Heart right ventricle (tissue), 16 donors: ENCODE measurements around the gene WDFY1. TPM values are rescaled to one million over a fixed set of nuclear protein-coding genes. Genes with fewer than 3 reads are reported as not detected.

Source experiments
- ATAC-seq, 8 donors: fragments of 200-7000 bp; cut with Tn5 transposase; one replicate each; pipeline ENCODE4 v1.9.1; 2020; ENCODE audit warnings: mild to moderate bottlenecking in 8 of 8, moderate library complexity in 8 of 8, moderate number of reproducible peaks in 1 of 8
- DNase-seq, 2 donors: peaks; one replicate each; pipeline ENCODE4 v3.0.0-alpha.2; 2020
- H3K27ac ChIP-seq, 10 donors: fragments of 200-600 bp; sonication (generic) in 2 of 10; one replicate each; pipeline versions ENCODE4 v1.5.0 to v1.8.0; 2020 to 2022; ENCODE audit warnings: mild to moderate bottlenecking in 3 of 10
- H3K27me3 ChIP-seq, 7 donors: fragments of 200-600 bp; one replicate each; pipeline ENCODE4 v1.8.0; 2021 to 2022; ENCODE audit warnings: mild to moderate bottlenecking in 2 of 7
- H3K36me3 ChIP-seq, 9 donors: fragments of 200-600 bp; sonication (generic) in 1 of 9; one replicate each; pipeline versions ENCODE4 v1.5.0 to v1.8.0; 2020 to 2022; ENCODE audit warnings: mild to moderate bottlenecking in 2 of 9
- H3K4me1 ChIP-seq, 9 donors: fragments of 200-600 bp; sonication (generic) in 1 of 9; one replicate each; pipeline versions ENCODE4 v1.5.0 to v1.8.0; 2020 to 2022; ENCODE audit warnings: mild to moderate bottlenecking in 4 of 9
- H3K4me3 ChIP-seq, 10 donors: fragments of 200-600 bp; sonication (generic) in 2 of 10; one replicate each; pipeline versions ENCODE4 v1.5.0 to v1.8.0; 2020 to 2022; ENCODE audit warnings: mild to moderate bottlenecking in 7 of 10, moderate library complexity in 2 of 10
- H3K9me3 ChIP-seq, 11 donors: fragments of 200-600 bp in 10 of 11; sonication (generic) in 2 of 11; one replicate each; pipeline versions ENCODE4 v1.5.0 to v1.8.0; 2013 to 2022; ENCODE audit warnings: mild to moderate bottlenecking in 2 of 11, control low read depth in 1 of 11, moderate library complexity in 1 of 11
- WGBS, 2 donors: extraction: QIAGEN DNeasy Blood & Tissue Kit; methylation state at CpG; one replicate each; pipeline ENCODE4 v1.1.7; 2013; ENCODE audit warnings: inconsistent platforms in 1 of 2; 5-methylcytosine and 5-hydroxymethylcytosine counted together
- intact Hi-C, 10 donors: fragments of 100-400 bp; cut with DNase I; formaldehyde crosslinking; loops; one replicate each; pipeline versions ENCODE4 v1.11.1 to v1.14.2; 2022
- polyA plus RNA-seq, 2 donors: library from polyadenylated mRNA; stranded (reverse); fragments of 200-250 nt; gene quantifications; one replicate each; pipeline ENCODE4 v1.2.3, GENCODE V29; 2013
- total RNA-seq, 10 donors: library from RNA; stranded (reverse); fragmentation: NEBNext Ultra II Directional in 3 of 10; extraction: Animal tissue kit (Norgen Biotek cat#: 25700) in 3 of 10; gene quantifications; one replicate each; pipeline versions ENCODE4 v1.2.1 to v1.2.4, GENCODE V29; 2021 to 2023
- TF ChIP-seq, protein P1 (sequence below), 9 donors: fragments of 200-600 bp; sonication (generic) in 2 of 9; IDR thresholded peaks; one replicate each; pipeline versions ENCODE4 v1.5.0 to v1.8.0; 2021 to 2022; ENCODE audit warnings: antibody characterized with exemption in 9 of 9, mild to moderate bottlenecking in 5 of 9, moderate library complexity in 1 of 9
- donor health status: Arrhythmogenic right ventricular cardiomyopathy.
- donor health status: ischemic (EF 13 %, LVEDD 7.1; RV severe dilation, severe dysfunction).
- donor health status: healthy with polysubstance abuse.
- donor health status: DM: no; HTN: yes; CAD: no.
- donor health status: DM: no; HTN: no; CAD: no.
- donor health status: ischemic (EF 25% LVEDD 6.9; RV normal size, moderate dysfunction).
- donor health status: ischemic (EF 25% LVEDD 5.7; RV mildly dilated, moderate dysfunction).
- donor health status: healthy.
- donor health status: DM: yes; HTN: yes; CAD: no.
- donor health status: Ischemic cardiomyopathy.
- donor health status: ischemic (EF 35%, LVEDD 5.7; RV mildly dilated, moderate dysfunction).
- donor health status: nonischemic (EF 11% LVEDD 7.7; RV severe dilation, severe dysfunction).
- donor health status: DM: yes; HTN: yes; CAD: no.
- donor health status: PGD.
- donor health status: ischemic (EF 29% LVEDD 5.4; RV normal size, mild dysfunction).
- donor health status: nonischemic (EF 23%, LVEDD 6.1; RV moderate dilation, normal function).

Gene WDFY1
- total and polyA plus RNA-seq, 12 donors, result 8.1 to 25.9 (median 14.3) TPM

GRCh38 chr2:223846515-223846914, 98.6 kb downstream of the WDFY1 start:
- ATAC-seq, result no peak
- WGBS, 2 donors, result 72 to 96% methylated on average over 1 of the region's 1 CpG

GRCh38 chr2:223841436-223842190, 103.5 kb downstream of the WDFY1 start:
- intact Hi-C loops, result no loop called here
- TF ChIP-seq, protein P1, sequence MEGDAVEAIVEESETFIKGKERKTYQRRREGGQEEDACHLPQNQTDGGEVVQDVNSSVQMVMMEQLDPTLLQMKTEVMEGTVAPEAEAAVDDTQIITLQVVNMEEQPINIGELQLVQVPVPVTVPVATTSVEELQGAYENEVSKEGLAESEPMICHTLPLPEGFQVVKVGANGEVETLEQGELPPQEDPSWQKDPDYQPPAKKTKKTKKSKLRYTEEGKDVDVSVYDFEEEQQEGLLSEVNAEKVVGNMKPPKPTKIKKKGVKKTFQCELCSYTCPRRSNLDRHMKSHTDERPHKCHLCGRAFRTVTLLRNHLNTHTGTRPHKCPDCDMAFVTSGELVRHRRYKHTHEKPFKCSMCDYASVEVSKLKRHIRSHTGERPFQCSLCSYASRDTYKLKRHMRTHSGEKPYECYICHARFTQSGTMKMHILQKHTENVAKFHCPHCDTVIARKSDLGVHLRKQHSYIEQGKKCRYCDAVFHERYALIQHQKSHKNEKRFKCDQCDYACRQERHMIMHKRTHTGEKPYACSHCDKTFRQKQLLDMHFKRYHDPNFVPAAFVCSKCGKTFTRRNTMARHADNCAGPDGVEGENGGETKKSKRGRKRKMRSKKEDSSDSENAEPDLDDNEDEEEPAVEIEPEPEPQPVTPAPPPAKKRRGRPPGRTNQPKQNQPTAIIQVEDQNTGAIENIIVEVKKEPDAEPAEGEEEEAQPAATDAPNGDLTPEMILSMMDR (IDR thresholded peaks at IDR 0.05), result no peak
- Histone ChIP-seq H3K4me1 (peaks cover 3 to 9% (median 4%) of the 10 kb centered on the region in 9 donors), H3K27ac (no peak overlapping the region), H3K36me3 (no peaks in the 10 kb centered on the region), H3K27me3 (no peaks in the 10 kb centered on the region), H3K9me3 (no peaks in the 10 kb centered on the region), H3K4me3 (no peak overlapping the region)
- WGBS, 2 donors, result 73 to 78% methylated on average over 3 of the region's 3 CpGs
- ATAC-seq (no peak), DNase-seq (no peak)

More at GRCh38 chr2:223846515-223846914, 98.6 kb downstream of the WDFY1 start:
- H3K36me3 ChIP-seq, result peaks cover 0 to 28% (median 0%) of the 10 kb centered on the region in 9 donors
- no peak for DNase-seq
- TF ChIP-seq, protein P1 (IDR thresholded peaks at IDR 0.05), result no peak
- intact Hi-C loops, result no loop called here
- H3K27ac ChIP-seq, result no peak overlapping the region
- H3K4me3 ChIP-seq, result no peak overlapping the region
- H3K27me3 ChIP-seq, result no peaks in the 10 kb centered on the region
- no peaks in the 10 kb centered on the region for H3K4me1 ChIP-seq
- no peaks in the 10 kb centered on the region for H3K9me3 ChIP-seq

GRCh38 chr2:223837287-223838061, 107.7 kb downstream of the WDFY1 start, which contains the start of gene AP1S3:
AP1S3 (minus strand) TSS chr2:223837582; CDS start chr2:223837450, 132 bp downstream.
- peak; percentile 41 to 51 for DNase-seq
- WGBS, 2 donors, result 1% methylated on average over 68 to 82 of the region's 82 CpGs
- no peaks in the 10 kb centered on the region for H3K27me3 ChIP-seq
- H3K4me3 ChIP-seq, result peak within 1 kb of the TSS; percentile 45 to 69 (median 62)
- H3K4me1 ChIP-seq, result peaks cover 6 to 12% (median 8%) of the 10 kb centered on the region in 9 donors
- no peaks in the 10 kb centered on the region for H3K9me3 ChIP-seq
- peak; percentile 69 to 89 (median 83) for ATAC-seq
- TF ChIP-seq, protein P1 (IDR thresholded peaks at IDR 0.05), result peak in 1 of 9 donors; percentile 19
- H3K36me3 ChIP-seq, result no peaks in the 10 kb centered on the region
- intact Hi-C loops, result no loop called here
- H3K27ac ChIP-seq, result no peak within 1 kb of the TSS

DNA sequence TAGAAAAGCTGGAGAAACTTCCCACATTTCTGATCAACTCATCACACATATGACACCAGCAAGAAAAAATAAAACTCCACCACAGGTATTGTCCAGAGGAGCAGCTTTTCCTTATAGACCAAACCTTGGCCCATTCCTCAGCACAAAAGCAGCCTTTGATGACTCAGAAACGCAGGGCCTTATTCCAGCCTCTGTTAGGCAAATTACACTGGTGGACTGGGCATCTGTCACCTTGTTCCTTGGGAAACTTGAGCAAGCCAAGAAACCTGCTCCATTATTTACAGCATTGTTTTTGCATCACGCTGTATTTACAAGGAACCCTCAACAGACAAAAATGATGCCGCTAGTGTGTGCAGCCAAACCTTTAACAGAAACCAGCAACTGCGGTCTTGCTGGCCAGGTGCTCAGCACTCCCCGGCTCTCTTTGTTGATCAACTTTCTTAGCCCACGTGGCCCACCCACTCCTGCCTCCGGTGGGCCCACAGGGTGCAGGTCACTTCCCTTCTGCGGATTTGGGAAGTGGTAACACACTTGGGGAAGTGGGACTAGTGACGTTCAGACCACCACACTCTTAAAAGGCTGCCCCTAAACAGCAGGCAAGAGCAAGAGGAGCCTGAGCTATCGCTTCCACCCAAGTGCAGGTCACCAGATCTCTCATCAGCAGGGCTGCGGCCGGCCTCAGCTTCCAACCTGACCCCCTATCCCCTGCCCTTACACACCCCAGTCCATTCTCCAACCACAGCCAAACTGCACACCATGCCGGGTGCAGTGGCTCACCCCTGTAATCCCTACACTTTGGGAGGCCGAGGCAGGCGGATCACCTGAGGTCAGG, 109.2 kb downstream of the WDFY1 start:
- WGBS, 2 donors, result 82 to 88% methylated on average over 15 of the region's 15 CpGs
- TF ChIP-seq, protein P1 (IDR thresholded peaks at IDR 0.05), result no peak
- Histone ChIP-seq H3K9me3 (no peaks in the 10 kb centered on the region), H3K4me1 (peaks cover 6 to 12% (median 8%) of the 10 kb centered on the region in 9 donors), H3K27ac (no peak overlapping the region), H3K27me3 (no peaks in the 10 kb centered on the region), H3K4me3 (no peak overlapping the region), H3K36me3 (no peaks in the 10 kb centered on the region)
- ATAC-seq (no peak), DNase-seq (no peak)
- intact Hi-C loops, result no loop called here
